ENCODE measurements around the gene BABAM1. TPM values are rescaled to one million over a fixed set of nuclear protein-coding genes. Genes with fewer than 3 reads are reported as not detected.

The BABAM1 gene
- polyA plus RNA-seq (2012; ENCODE audit: low read depth, missing spikeins): 71.7 TPM

DNA sequence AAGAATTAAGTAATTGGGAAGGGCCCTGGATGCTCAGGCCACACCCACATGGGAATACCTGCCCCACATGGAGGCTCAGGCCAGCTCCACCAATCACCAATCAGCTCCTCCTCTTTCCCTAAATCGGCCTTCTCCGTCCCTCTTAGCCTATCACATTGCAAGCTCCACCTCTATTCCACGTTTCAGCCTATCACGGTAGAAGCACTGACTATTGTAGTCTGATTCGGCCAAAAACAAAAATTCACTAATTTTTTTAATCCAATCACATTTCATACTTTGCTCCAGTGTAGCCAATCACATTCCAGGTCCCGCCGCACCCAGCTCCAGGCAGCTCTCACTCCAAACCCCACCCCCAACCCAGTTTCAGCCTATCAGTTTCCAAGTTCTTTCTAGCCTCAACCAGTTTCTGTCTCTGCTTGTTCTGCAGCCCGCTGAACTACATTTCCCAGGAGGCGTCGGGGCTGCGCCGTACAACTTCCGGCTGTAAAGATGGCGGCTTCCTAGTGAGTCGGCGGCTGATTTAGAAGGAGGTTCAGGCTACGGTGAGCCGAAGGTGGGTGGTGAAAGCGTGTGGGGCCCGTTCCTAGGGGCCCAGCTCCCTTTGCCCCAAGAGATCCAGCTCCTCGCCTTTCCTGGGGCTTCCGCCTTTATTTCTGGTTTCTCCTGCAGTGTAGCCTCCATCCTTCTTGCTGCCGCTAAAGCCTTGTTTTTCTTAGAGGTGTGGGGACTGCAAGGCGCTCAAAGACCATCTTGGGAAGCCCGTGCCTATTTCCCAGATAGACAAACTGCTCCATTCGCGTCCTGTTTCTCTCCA is at the start of gene BABAM1:
BABAM1 (plus strand) TSS at position 469 of the 814 bp plus-strand sequence. CDS start 1,364 bp downstream, outside the sequence.
- TF ChIP-seq POU2F2 (IDR thresholded peaks at IDR 0.05; ENCODE audit: low read depth, low read length): no peak
- no peak for TF ChIP-seq SPI1 (IDR thresholded peaks at IDR 0.05; ENCODE audit: low read depth, low read length)
- peak; percentile 86 for TF ChIP-seq POLR2A (IDR thresholded peaks at IDR 0.05; ENCODE audit: low read depth, low read length)
- peak; percentile 83 for TF ChIP-seq POLR2AphosphoS5 (IDR thresholded peaks at IDR 0.05; ENCODE audit: low read depth, low read length)
- TF ChIP-seq TAF1 (IDR thresholded peaks at IDR 0.05; ENCODE audit: low read depth, low read length): peak; percentile 94
- DNase-seq (ENCODE audit: insufficient read length, low spot score) (peak; percentile 89), FAIRE-seq (peak; percentile 94)

DNA sequence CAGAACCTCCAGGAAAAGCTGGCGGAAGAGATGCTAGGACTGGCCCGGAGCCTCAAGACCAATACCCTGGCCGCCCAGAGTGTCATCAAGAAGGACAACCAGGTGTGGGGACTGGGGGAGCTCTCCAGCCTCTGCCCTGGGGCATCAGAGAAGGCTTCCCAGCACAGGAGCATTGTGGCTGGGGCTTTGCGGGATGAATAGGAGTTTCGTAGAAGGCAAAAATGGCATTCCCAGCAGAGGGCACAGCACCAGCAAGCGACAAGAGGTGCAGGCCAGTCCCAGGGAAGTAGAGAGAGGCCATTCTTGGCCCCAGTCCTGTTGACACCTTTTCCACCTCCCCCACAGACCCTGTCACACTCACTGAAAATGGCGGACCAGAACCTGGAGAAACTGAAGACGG is 48.0 kb upstream of the BABAM1 start:
- FAIRE-seq: no peak
- no peak for TF ChIP-seq SPI1 (IDR thresholded peaks at IDR 0.05; ENCODE audit: low read depth, low read length)
- no peak for TF ChIP-seq TAF1 (IDR thresholded peaks at IDR 0.05; ENCODE audit: low read depth, low read length)
- no peak for TF ChIP-seq PAX5 (IDR thresholded peaks at IDR 0.05; ENCODE audit: insufficient read depth, low read length, severe bottlenecking)
- TF ChIP-seq POU2F2 (IDR thresholded peaks at IDR 0.05; ENCODE audit: low read depth, low read length): no peak
- no peak for TF ChIP-seq POLR2A (IDR thresholded peaks at IDR 0.05; ENCODE audit: low read depth, low read length)
- no peak for TF ChIP-seq POLR2AphosphoS5 (IDR thresholded peaks at IDR 0.05; ENCODE audit: low read depth, low read length)
- no peak for DNase-seq (ENCODE audit: insufficient read length, low spot score)

DNA sequence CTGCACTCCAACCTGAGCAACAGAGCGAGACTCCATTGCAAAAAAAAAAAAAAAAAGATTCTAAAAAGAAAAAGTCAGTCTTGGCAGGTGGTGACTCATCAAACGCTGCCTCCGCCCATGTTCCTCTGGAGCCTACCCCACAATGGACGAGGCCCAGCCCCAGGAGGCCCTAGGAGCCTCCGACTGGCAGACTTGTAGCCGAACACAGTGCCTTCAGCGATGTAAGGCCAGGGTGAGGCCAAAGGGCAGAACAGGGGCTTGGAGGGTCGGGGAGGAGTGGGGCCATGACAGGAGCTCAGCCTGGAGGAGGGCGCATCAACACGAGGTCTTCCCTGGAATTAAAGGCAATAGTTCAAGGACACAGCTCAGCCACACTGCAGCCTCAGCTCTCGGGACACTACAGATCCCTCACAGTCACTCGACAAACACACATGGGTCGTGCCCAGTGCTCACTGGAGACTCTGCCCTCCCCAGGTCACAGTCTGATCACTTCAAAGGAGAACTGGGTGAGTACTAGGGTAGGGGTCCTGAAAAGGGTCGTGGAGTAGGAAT is 47.0 kb upstream of the BABAM1 start:
- DNase-seq (ENCODE audit: insufficient read length, low spot score) (no peak), FAIRE-seq (no peak)
- TF ChIP-seq POLR2A (IDR thresholded peaks at IDR 0.05; ENCODE audit: low read depth, low read length) (no peak), POU2F2 (IDR thresholded peaks at IDR 0.05; ENCODE audit: low read depth, low read length) (no peak), POLR2AphosphoS5 (IDR thresholded peaks at IDR 0.05; ENCODE audit: low read depth, low read length) (peak; percentile 56; the same call in 1 of the 2 replicates), SPI1 (IDR thresholded peaks at IDR 0.05; ENCODE audit: low read depth, low read length) (no peak), TAF1 (IDR thresholded peaks at IDR 0.05; ENCODE audit: low read depth, low read length) (no peak), PAX5 (IDR thresholded peaks at IDR 0.05; ENCODE audit: insufficient read depth, low read length, severe bottlenecking) (no peak)

DNA sequence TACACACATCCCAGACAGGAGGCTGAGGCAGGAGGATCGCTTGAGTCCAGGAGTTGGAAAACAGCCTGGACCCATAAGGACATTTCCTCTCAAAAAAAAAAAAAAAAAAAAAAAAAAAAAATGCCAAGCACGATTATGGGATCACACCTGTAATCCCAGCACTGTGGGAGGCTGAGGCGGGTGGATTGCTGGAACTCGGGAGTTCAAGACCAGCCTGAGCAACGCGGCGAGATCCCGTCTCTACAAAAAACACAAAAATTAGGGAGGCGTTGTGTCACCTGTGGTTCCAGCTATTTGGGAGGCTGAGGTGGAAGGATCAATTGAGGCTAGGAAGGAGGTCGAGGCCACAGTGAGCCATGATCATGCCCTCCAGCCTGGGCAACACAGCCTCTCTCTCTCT is 42.2 kb upstream of the BABAM1 start:
- no peak for TF ChIP-seq PAX5 (IDR thresholded peaks at IDR 0.05; ENCODE audit: insufficient read depth, low read length, severe bottlenecking)
- TF ChIP-seq SPI1 (IDR thresholded peaks at IDR 0.05; ENCODE audit: low read depth, low read length): no peak
- TF ChIP-seq TAF1 (IDR thresholded peaks at IDR 0.05; ENCODE audit: low read depth, low read length): no peak
- TF ChIP-seq POU2F2 (IDR thresholded peaks at IDR 0.05; ENCODE audit: low read depth, low read length): no peak
- TF ChIP-seq POLR2A (IDR thresholded peaks at IDR 0.05; ENCODE audit: low read depth, low read length): no peak
- no peak for TF ChIP-seq POLR2AphosphoS5 (IDR thresholded peaks at IDR 0.05; ENCODE audit: low read depth, low read length)
- DNase-seq (ENCODE audit: insufficient read length, low spot score) (no peak), FAIRE-seq (no peak)

DNA sequence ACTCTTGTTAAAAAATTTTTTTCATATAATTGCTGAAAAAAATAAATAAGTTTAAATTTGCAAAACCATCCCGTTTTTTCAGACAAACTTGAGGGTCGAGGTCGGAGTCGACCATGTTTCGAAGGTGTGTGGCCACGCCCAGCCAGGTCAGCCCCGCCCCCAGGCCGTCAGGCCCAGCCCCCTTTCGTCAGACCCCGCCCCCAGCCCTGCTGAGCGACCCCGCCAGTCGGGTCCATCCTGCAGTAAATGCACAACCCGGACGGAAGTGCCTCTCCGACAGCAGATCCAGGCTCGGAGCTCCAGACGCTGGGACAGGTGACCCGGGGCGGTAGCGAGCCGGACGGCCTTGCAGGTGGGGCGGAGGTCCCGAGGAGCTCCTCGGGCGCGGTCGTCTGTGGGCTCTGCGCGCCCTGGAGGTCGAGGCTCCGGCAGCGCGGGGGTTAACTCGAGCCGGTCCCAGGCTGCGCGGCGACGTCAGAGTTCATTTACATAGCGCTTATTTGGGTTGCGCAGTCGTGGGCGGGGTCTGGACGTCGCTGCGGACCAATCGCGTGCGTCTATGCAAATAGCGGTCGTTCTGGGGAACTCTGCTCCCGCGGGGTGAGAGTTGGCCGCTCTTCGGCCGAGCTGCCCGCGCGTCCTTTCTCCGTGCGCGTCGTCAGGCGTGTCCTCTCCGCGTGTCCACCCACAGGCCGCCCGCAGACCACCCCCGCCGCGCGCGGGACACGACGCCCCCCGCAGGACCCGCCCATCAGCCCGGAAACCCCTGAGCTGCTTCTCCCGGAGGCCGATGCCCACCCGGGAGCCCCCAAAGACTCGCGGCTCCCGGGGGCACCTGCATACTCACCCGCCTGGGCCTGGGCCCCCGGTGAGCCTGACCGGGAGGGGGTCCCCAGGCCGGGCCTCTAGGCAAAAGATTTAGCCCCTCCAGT is 41.0 kb upstream of the BABAM1 start, which contains the start of gene OCEL1:
OCEL1 (plus strand) TSS at position 225 of the 932 bp plus-strand sequence; CDS start at position 247, 22 bp downstream.
- FAIRE-seq: peak; percentile 96
- no peak for TF ChIP-seq PAX5 (IDR thresholded peaks at IDR 0.05; ENCODE audit: insufficient read depth, low read length, severe bottlenecking)
- TF ChIP-seq TAF1 (IDR thresholded peaks at IDR 0.05; ENCODE audit: low read depth, low read length): peak; percentile 63; the same call in 1 of the 2 replicates
- TF ChIP-seq POLR2A (IDR thresholded peaks at IDR 0.05; ENCODE audit: low read depth, low read length): peak; percentile 79
- TF ChIP-seq SPI1 (IDR thresholded peaks at IDR 0.05; ENCODE audit: low read depth, low read length): no peak
- peak; percentile 82 for TF ChIP-seq POLR2AphosphoS5 (IDR thresholded peaks at IDR 0.05; ENCODE audit: low read depth, low read length)
- peak; percentile 99 for TF ChIP-seq POU2F2 (IDR thresholded peaks at IDR 0.05; ENCODE audit: low read depth, low read length)
- DNase-seq (ENCODE audit: insufficient read length, low spot score): peak; percentile 94

DNA sequence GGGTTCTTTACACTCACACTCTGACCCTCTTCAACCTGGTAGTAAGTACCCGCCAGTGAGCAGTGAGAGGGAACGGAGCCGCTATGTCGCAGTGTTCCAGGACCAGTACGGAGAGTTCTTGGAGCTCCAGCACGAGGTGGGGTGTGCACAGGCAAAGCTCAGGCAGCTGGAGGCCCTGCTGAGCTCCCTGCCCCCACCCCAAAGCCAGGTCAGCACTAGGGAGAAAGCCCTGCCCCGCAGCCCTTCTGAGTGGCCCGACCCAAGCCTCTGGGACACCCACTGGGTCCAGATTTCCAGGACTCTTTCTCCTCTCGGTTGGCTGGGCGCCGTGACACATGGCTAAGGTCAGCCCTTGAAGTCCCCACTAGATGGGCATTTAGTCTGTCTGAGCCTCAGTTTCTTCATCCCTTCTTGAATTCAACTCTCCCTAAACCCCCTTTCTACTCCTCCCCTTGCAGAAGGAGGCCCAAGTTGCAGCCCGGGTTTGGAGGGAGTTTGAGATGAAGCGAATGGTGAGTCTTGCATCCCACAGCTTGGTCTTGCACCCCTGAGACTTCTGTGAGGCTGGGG is 39.4 kb upstream of the BABAM1 start:
- no peak for DNase-seq (ENCODE audit: insufficient read length, low spot score)
- no peak for TF ChIP-seq POU2F2 (IDR thresholded peaks at IDR 0.05; ENCODE audit: low read depth, low read length)
- no peak for TF ChIP-seq TAF1 (IDR thresholded peaks at IDR 0.05; ENCODE audit: low read depth, low read length)
- TF ChIP-seq PAX5 (IDR thresholded peaks at IDR 0.05; ENCODE audit: insufficient read depth, low read length, severe bottlenecking): no peak
- no peak for TF ChIP-seq SPI1 (IDR thresholded peaks at IDR 0.05; ENCODE audit: low read depth, low read length)
- TF ChIP-seq POLR2A (IDR thresholded peaks at IDR 0.05; ENCODE audit: low read depth, low read length): no peak
- TF ChIP-seq POLR2AphosphoS5 (IDR thresholded peaks at IDR 0.05; ENCODE audit: low read depth, low read length): no peak
- FAIRE-seq: no peak

DNA sequence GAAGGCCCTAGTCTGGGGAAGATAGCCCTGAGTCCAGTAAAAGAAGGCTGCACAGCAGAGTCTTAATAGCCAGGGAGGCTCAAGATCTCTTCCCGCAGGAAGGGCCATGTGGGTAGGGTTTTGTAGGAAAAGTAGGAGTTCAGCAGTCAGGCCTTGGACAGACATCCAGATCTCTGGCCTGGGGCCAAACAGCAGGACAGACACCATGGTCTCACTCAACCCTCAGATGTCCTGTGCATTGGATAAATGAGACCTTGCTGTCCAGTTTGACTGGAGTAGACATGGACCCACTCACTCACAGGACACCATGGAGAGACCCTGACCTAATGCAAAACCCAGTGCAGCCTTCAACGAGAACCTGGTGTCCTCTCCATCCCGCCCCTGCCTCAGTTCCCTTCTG is 37.4 kb upstream of the BABAM1 start:
- DNase-seq (ENCODE audit: insufficient read length, low spot score) (no peak), FAIRE-seq (no peak)
- TF ChIP-seq POU2F2 (IDR thresholded peaks at IDR 0.05; ENCODE audit: low read depth, low read length) (no peak), POLR2A (IDR thresholded peaks at IDR 0.05; ENCODE audit: low read depth, low read length) (no peak), SPI1 (IDR thresholded peaks at IDR 0.05; ENCODE audit: low read depth, low read length) (no peak), TAF1 (IDR thresholded peaks at IDR 0.05; ENCODE audit: low read depth, low read length) (no peak), POLR2AphosphoS5 (IDR thresholded peaks at IDR 0.05; ENCODE audit: low read depth, low read length) (no peak), PAX5 (IDR thresholded peaks at IDR 0.05; ENCODE audit: insufficient read depth, low read length, severe bottlenecking) (no peak)

DNA sequence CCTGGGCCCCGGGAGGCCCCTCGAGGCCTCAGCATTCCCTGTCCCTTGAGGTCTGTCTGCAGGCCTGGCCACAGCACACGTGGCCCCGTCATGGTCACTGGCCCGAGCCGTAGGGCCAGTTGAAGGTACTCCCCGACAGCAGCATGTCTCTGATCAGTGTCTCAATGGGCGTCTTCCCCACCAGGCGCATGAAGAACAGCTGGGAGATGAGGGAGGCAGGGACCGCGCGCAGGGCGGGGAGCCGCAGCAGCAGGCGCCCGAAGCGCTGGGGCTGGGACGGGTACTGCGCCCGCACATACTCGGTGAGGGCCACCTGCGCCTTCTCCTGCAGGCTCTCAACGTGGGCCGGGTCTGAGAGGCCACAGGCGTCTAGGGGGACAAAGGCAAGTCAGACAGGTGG is 35.0 kb upstream of the BABAM1 start:
- FAIRE-seq (no peak), DNase-seq (ENCODE audit: insufficient read length, low spot score) (no peak)
- TF ChIP-seq POLR2AphosphoS5 (IDR thresholded peaks at IDR 0.05; ENCODE audit: low read depth, low read length) (no peak), SPI1 (IDR thresholded peaks at IDR 0.05; ENCODE audit: low read depth, low read length) (no peak), PAX5 (IDR thresholded peaks at IDR 0.05; ENCODE audit: insufficient read depth, low read length, severe bottlenecking) (no peak), POU2F2 (IDR thresholded peaks at IDR 0.05; ENCODE audit: low read depth, low read length) (no peak), TAF1 (IDR thresholded peaks at IDR 0.05; ENCODE audit: low read depth, low read length) (no peak), POLR2A (IDR thresholded peaks at IDR 0.05; ENCODE audit: low read depth, low read length) (no peak)

Measured in GM12891 (cell line).